ENCODE data around the gene PCBP2. TPM values are rescaled to one million over a fixed set of nuclear protein-coding genes. Genes with fewer than 3 reads are reported as not detected.

Gene PCBP2
- total RNA-seq, 3 donors from 2014 or later = 512 to 722 (median 529) TPM

- TF ChIP-seq CTCF (IDR thresholded peaks at IDR 0.05) = no peak
- no peak for TF ChIP-seq POLR2A (IDR thresholded peaks at IDR 0.05)
- no peak for TF ChIP-seq POLR2AphosphoS5 (IDR thresholded peaks at IDR 0.05)
- peak overlapping the region in 1 of 2 donors; percentile 29 for H3K27ac ChIP-seq
- no peaks in the 10 kb centered on the region for H3K9me3 ChIP-seq
- no peaks in the 10 kb centered on the region for H3K27me3 ChIP-seq
- no peaks in the 10 kb centered on the region for H3K4me1 ChIP-seq
- peaks cover 6% of the 10 kb centered on the region for H3K36me3 ChIP-seq
- H3K4me3 ChIP-seq = no peak overlapping the region
- intact Hi-C loops (cut with DNase I; ENCODE audit: low total_unique reads) = no loop called here
- DNase-seq (ENCODE audit: low spot score in 2 of 2) = no peak
These were observed 62.0 kb downstream of the PCBP2 start for GRCh38 chr12:53513712-53514410.

GRCh38 chr12:53514628-53515290 lies 62.9 kb downstream of the PCBP2 start:
- peaks cover 6% of the 10 kb centered on the region for H3K36me3 ChIP-seq
- no peak overlapping the region for H3K4me3 ChIP-seq
- DNase-seq (ENCODE audit: low spot score in 2 of 2) = no peak
- peak overlapping the region in 1 of 2 donors; percentile 29 for H3K27ac ChIP-seq
- H3K4me1 ChIP-seq = no peaks in the 10 kb centered on the region
- no peak for TF ChIP-seq CTCF (IDR thresholded peaks at IDR 0.05)
- intact Hi-C loops (cut with DNase I; ENCODE audit: low total_unique reads) = no loop called here
- no peaks in the 10 kb centered on the region for H3K27me3 ChIP-seq
- no peaks in the 10 kb centered on the region for H3K9me3 ChIP-seq

- H3K27me3 ChIP-seq = no peaks in the 10 kb centered on the region
- TF ChIP-seq POLR2A (IDR thresholded peaks at IDR 0.05) = no peak
- TF ChIP-seq POLR2AphosphoS5 (IDR thresholded peaks at IDR 0.05) = no peak
- no peak for DNase-seq (ENCODE audit: low spot score in 2 of 2)
- H3K27ac ChIP-seq = no peak overlapping the region
- intact Hi-C loops (cut with DNase I; ENCODE audit: low total_unique reads) = no loop called here
- no peak overlapping the region for H3K4me3 ChIP-seq
- H3K4me1 ChIP-seq = no peaks in the 10 kb centered on the region
- no peaks in the 10 kb centered on the region for H3K9me3 ChIP-seq
- peaks cover 6% of the 10 kb centered on the region for H3K36me3 ChIP-seq
These were observed 63.4 kb downstream of the PCBP2 start for GRCh38 chr12:53515291-53515680.

GRCh38 chr12:53516758-53517455 lies 65.0 kb downstream of the PCBP2 start:
- H3K4me3 ChIP-seq = no peak overlapping the region
- no peaks in the 10 kb centered on the region for H3K27me3 ChIP-seq
- H3K9me3 ChIP-seq = no peaks in the 10 kb centered on the region
- H3K36me3 ChIP-seq = peaks cover 6% of the 10 kb centered on the region
- TF ChIP-seq CTCF (IDR thresholded peaks at IDR 0.05) = no peak
- no peak for TF ChIP-seq POLR2AphosphoS5 (IDR thresholded peaks at IDR 0.05)
- TF ChIP-seq POLR2A (IDR thresholded peaks at IDR 0.05) = no peak
- DNase-seq (ENCODE audit: low spot score in 2 of 2) = no peak
- no peaks in the 10 kb centered on the region for H3K4me1 ChIP-seq
- intact Hi-C loops (cut with DNase I; ENCODE audit: low total_unique reads) = no loop called here
- H3K27ac ChIP-seq = no peak overlapping the region

GRCh38 chr12:53518381-53518780 lies 66.5 kb downstream of the PCBP2 start:
- Histone ChIP-seq H3K27me3 (no peaks in the 10 kb centered on the region), H3K27ac (no peak overlapping the region), H3K4me1 (no peaks in the 10 kb centered on the region), H3K36me3 (peaks cover 6% of the 10 kb centered on the region), H3K9me3 (no peaks in the 10 kb centered on the region), H3K4me3 (no peak overlapping the region)
- no peak for DNase-seq (ENCODE audit: low spot score in 2 of 2)
- TF ChIP-seq CTCF (IDR thresholded peaks at IDR 0.05) (no peak), POLR2AphosphoS5 (IDR thresholded peaks at IDR 0.05) (no peak), POLR2A (IDR thresholded peaks at IDR 0.05) (no peak)
- intact Hi-C loops (cut with DNase I; ENCODE audit: low total_unique reads) = no loop called here
